ENCODE results near the gene P2RX3. TPM values are rescaled to one million over a fixed set of nuclear protein-coding genes. Genes with fewer than 3 reads are reported as not detected.
"Not testable (repeated sequence)": the region's sequence is repeated elsewhere in the genome, so short reads cannot be mapped to it uniquely, and the experiment has no call there.

The P2RX3 gene
- total RNA-seq, 2 experiments from 2014 or later: not detected

- intact Hi-C loops (cut with micrococcal nuclease): loop anchor here (1.0 to 5.0 kb wide), 5 partner anchors 10 to 332 kb away; partner anchors contain the start of genes SLC43A3, UBE2L6 and YPEL4
- peaks cover 42% of the 10 kb centered on the region for H3K36me3 Mint-ChIP-seq
- POLR2A ChIA-PET: interaction anchor here (0.8 to 2.5 kb wide), 7 partner anchors 9 to 181 kb away, joined by 3 to 30 read pairs (median 4); partner anchors contain the start of genes SLC43A1 and TNKS1BP1
- no peaks in the 10 kb centered on the region for H3K27me3 Mint-ChIP-seq
- peaks cover 52% of the 10 kb centered on the region for H3K4me1 Mint-ChIP-seq (ENCODE audit: low read depth)
- H3K4me3 Mint-ChIP-seq: peak overlapping the region; percentile 91
- no peaks in the 10 kb centered on the region for H3K9me3 Mint-ChIP-seq
- peak overlapping the region; percentile 98 for H3K27ac Mint-ChIP-seq
- CTCF ChIA-PET: interaction anchor here (1.1 to 4.8 kb wide), 7 partner anchors 10 to 495 kb away, joined by 3 to 28 read pairs (median 4); partner anchors contain the start of genes RTN4RL2 and TNKS1BP1
- no peak for DNase-seq
These were observed 3.2 kb upstream of the P2RX3 start for GRCh38 chr11:57335023-57335342.

GRCh38 chr11:57335343-57336110 lies 2.6 kb upstream of the P2RX3 start, which contains the start of gene SSRP1:
Gene SSRP1 (minus strand): TSS chr11:57335892. CDS start chr11:57335121, 771 bp downstream.
- intact Hi-C loops (cut with micrococcal nuclease): loop anchor here (1.0 to 5.0 kb wide), 6 partner anchors 10 to 331 kb away; partner anchors contain the start of genes SLC43A3, TIMM10, UBE2L6 and YPEL4
- Mint-ChIP-seq H3K4me1 (ENCODE audit: low read depth) (peaks cover 47% of the 10 kb centered on the region), H3K9me3 (no peaks in the 10 kb centered on the region), H3K27me3 (no peaks in the 10 kb centered on the region), H3K36me3 (peaks cover 36% of the 10 kb centered on the region), H3K27ac (peak within 1 kb of the TSS; percentile 98), H3K4me3 (peak within 1 kb of the TSS; percentile 91)
- peak; percentile 92 for DNase-seq
- POLR2A ChIA-PET: interaction anchor here (0.6 to 2.5 kb wide), 8 partner anchors 10 to 406 kb away, joined by 3 to 30 read pairs (median 4); partner anchors contain the start of genes SELENOH, SLC43A1 and TNKS1BP1
- CTCF ChIA-PET: interaction anchor here (1.1 to 4.8 kb wide), 7 partner anchors 10 to 495 kb away, joined by 3 to 28 read pairs (median 4); partner anchors contain the start of genes RTN4RL2 and TNKS1BP1

- ChIA-PET CTCF (interaction anchor here (1.3 to 4.8 kb wide), 3 partner anchors 9 to 12 kb away, joined by 5 to 28 read pairs (median 17); partner anchors contain the start of gene TNKS1BP1), POLR2A (interaction anchor here (0.6 to 2.5 kb wide), 4 partner anchors 10 to 405 kb away, joined by 3 to 30 read pairs (median 4); partner anchors contain the start of genes SELENOH and TNKS1BP1)
- Mint-ChIP-seq H3K36me3 (peaks cover 31% of the 10 kb centered on the region), H3K4me1 (ENCODE audit: low read depth) (peaks cover 40% of the 10 kb centered on the region), H3K27ac (peak overlapping the region; percentile 98), H3K27me3 (no peaks in the 10 kb centered on the region), H3K9me3 (no peaks in the 10 kb centered on the region), H3K4me3 (peak overlapping the region; percentile 91)
- DNase-seq: peak; percentile 42
- intact Hi-C loops (cut with micrococcal nuclease): loop anchor here (1.0 to 5.0 kb wide), 3 partner anchors 194 to 311 kb away; partner anchors contain the start of genes TIMM10, UBE2L6 and YPEL4
These were observed 2.0 kb upstream of the P2RX3 start for GRCh38 chr11:57336111-57336666.

GRCh38 chr11:57336856-57337255 lies 1.3 kb upstream of the P2RX3 start:
- not testable (repeated sequence) for H3K27me3 Mint-ChIP-seq, DNase-seq, H3K9me3 Mint-ChIP-seq
- intact Hi-C loops (cut with micrococcal nuclease): loop anchor here (1.0 to 5.0 kb wide), 3 partner anchors 193 to 310 kb away; partner anchors contain the start of genes TIMM10, UBE2L6 and YPEL4
- Mint-ChIP-seq H3K36me3 (peaks cover 24% of the 10 kb centered on the region), H3K4me1 (ENCODE audit: low read depth) (peaks cover 39% of the 10 kb centered on the region), H3K4me3 (peak overlapping the region; percentile 91), H3K27ac (peak overlapping the region; percentile 98)
- ChIA-PET CTCF (interaction anchor here (0.6 to 4.8 kb wide), 4 partner anchors 9 to 190 kb away, joined by 3 to 28 read pairs (median 6); partner anchors contain the start of gene TNKS1BP1), POLR2A (interaction anchor here (0.9 kb wide), 1 partner anchor 11 kb away, joined by 4 read pairs; the partner anchor contains the start of gene TNKS1BP1)

- Mint-ChIP-seq H3K4me1 (ENCODE audit: low read depth) (peaks cover 17% of the 10 kb centered on the region), H3K36me3 (peaks cover 5% of the 10 kb centered on the region), H3K27me3 (no peaks in the 10 kb centered on the region), H3K27ac (no peak overlapping the region), H3K9me3 (no peaks in the 10 kb centered on the region), H3K4me3 (no peak overlapping the region)
- ChIA-PET POLR2A (interaction anchor here (0.6 kb wide), 1 partner anchor 126 kb away, joined by 3 read pairs; no protein-coding TSS in a partner anchor), CTCF (interaction anchor here (1.4 to 4.8 kb wide), 2 partner anchors 14 to 305 kb away, joined by 8 to 28 read pairs; partner anchors contain the start of gene TNKS1BP1)
- intact Hi-C loops (cut with micrococcal nuclease): loop anchor here (5.0 kb wide), 2 partner anchors 228 to 308 kb away; partner anchors contain the start of genes UBE2L6 and YPEL4
- DNase-seq: no peak
These were observed 1.2 kb downstream of the P2RX3 start for GRCh38 chr11:57339328-57339727.

- no peaks in the 10 kb centered on the region for H3K36me3 Mint-ChIP-seq
- no peak overlapping the region for H3K4me3 Mint-ChIP-seq
- intact Hi-C loops (cut with micrococcal nuclease): loop anchor here (5.0 to 10.0 kb wide), 2 partner anchors 462 to 495 kb away; no protein-coding TSS in a partner anchor
- ChIA-PET CTCF (interaction anchor here (0.7 to 1.4 kb wide), 3 partner anchors 152 to 305 kb away, joined by 3 to 8 read pairs (median 3); no protein-coding TSS in a partner anchor), POLR2A (no interaction called here)
- H3K4me1 Mint-ChIP-seq (ENCODE audit: low read depth): peaks cover 10% of the 10 kb centered on the region
- DNase-seq: no peak
- no peak overlapping the region for H3K27ac Mint-ChIP-seq
- no peaks in the 10 kb centered on the region for H3K27me3 Mint-ChIP-seq
- H3K9me3 Mint-ChIP-seq: no peaks in the 10 kb centered on the region
These were observed 2.0 kb downstream of the P2RX3 start for GRCh38 chr11:57340039-57340615.

GRCh38 chr11:57341250-57341808 lies 3.2 kb downstream of the P2RX3 start:
- Mint-ChIP-seq H3K4me1 (ENCODE audit: low read depth) (peaks cover 5% of the 10 kb centered on the region), H3K4me3 (no peak overlapping the region), H3K36me3 (no peaks in the 10 kb centered on the region), H3K9me3 (no peaks in the 10 kb centered on the region), H3K27ac (no peak overlapping the region), H3K27me3 (no peaks in the 10 kb centered on the region)
- ChIA-PET CTCF (interaction anchor here (2.2 kb wide), 1 partner anchor 117 kb away, joined by 6 read pairs; no protein-coding TSS in a partner anchor), POLR2A (no interaction called here)
- intact Hi-C loops (cut with micrococcal nuclease): loop anchor here (5.0 to 10.0 kb wide), 2 partner anchors 461 to 497 kb away; no protein-coding TSS in a partner anchor
- DNase-seq: no peak

- no peaks in the 10 kb centered on the region for H3K36me3 Mint-ChIP-seq
- CTCF ChIA-PET: interaction anchor here (0.6 to 2.2 kb wide), 5 partner anchors 18 to 149 kb away, joined by 3 to 6 read pairs (median 3); no protein-coding TSS in a partner anchor
- POLR2A ChIA-PET: no interaction called here
- no peaks in the 10 kb centered on the region for H3K4me1 Mint-ChIP-seq (ENCODE audit: low read depth)
- H3K27ac Mint-ChIP-seq: no peak overlapping the region
- H3K27me3 Mint-ChIP-seq: no peaks in the 10 kb centered on the region
- no peak for DNase-seq
- no peaks in the 10 kb centered on the region for H3K9me3 Mint-ChIP-seq
- H3K4me3 Mint-ChIP-seq: no peak overlapping the region
- intact Hi-C loops (cut with micrococcal nuclease): loop anchor here (5.0 to 10.0 kb wide), 2 partner anchors 460 to 498 kb away; no protein-coding TSS in a partner anchor
These were observed 4.5 kb downstream of the P2RX3 start for GRCh38 chr11:57342702-57343101.

- Mint-ChIP-seq H3K27ac (no peak overlapping the region), H3K36me3 (no peaks in the 10 kb centered on the region), H3K27me3 (no peaks in the 10 kb centered on the region), H3K4me3 (no peak overlapping the region), H3K4me1 (ENCODE audit: low read depth) (no peaks in the 10 kb centered on the region), H3K9me3 (no peaks in the 10 kb centered on the region)
- intact Hi-C loops (cut with micrococcal nuclease): loop anchor here (2.0 to 10.0 kb wide), 4 partner anchors 115 to 499 kb away; no protein-coding TSS in a partner anchor
- no peak for DNase-seq
- CTCF ChIA-PET: interaction anchor here (1.0 to 2.2 kb wide), 6 partner anchors 16 to 301 kb away, joined by 3 to 6 read pairs (median 3); no protein-coding TSS in a partner anchor
- POLR2A ChIA-PET: no interaction called here
These were observed 5.7 kb downstream of the P2RX3 start for GRCh38 chr11:57343825-57344224.

- intact Hi-C loops (cut with micrococcal nuclease): loop anchor here (1.0 to 10.0 kb wide), 6 partner anchors 114 to 500 kb away; no protein-coding TSS in a partner anchor
- Mint-ChIP-seq H3K4me3 (no peak overlapping the region), H3K9me3 (no peaks in the 10 kb centered on the region), H3K36me3 (no peaks in the 10 kb centered on the region), H3K27ac (no peak overlapping the region), H3K4me1 (ENCODE audit: low read depth) (peaks cover under 1% of the 10 kb centered on the region), H3K27me3 (peaks cover under 1% of the 10 kb centered on the region)
- ChIA-PET POLR2A (no interaction called here), CTCF (interaction anchor here (0.8 to 4.9 kb wide), 6 partner anchors 10 to 139 kb away, joined by 3 to 43 read pairs (median 8); partner anchors contain the start of gene SSRP1)
- no peak for DNase-seq
These were observed 6.7 kb downstream of the P2RX3 start for GRCh38 chr11:57344826-57345225.
